HUES64 (cell line): ENCODE results near the gene FRMD5.
"Not testable (repeated sequence)": the region's sequence is repeated elsewhere in the genome, so short reads cannot be mapped to it uniquely, and the experiment has no call there.

Experiments
- H3K27ac ChIP-seq: 2 replicates; pipeline ENCODE4 v1.7.0; 2013; ENCODE audit warnings: low read depth, low read length, inconsistent platforms
- H3K27me3 ChIP-seq: 2 replicates; pipeline ENCODE4 v1.6.1; 2013; ENCODE audit warnings: mild to moderate bottlenecking, low read length; ENCODE audit not compliant: insufficient read depth
- H3K36me3 ChIP-seq: 2 replicates; pipeline ENCODE4 v1.6.1; 2013; ENCODE audit warnings: mild to moderate bottlenecking, low read length; ENCODE audit not compliant: insufficient read depth
- H3K4me1 ChIP-seq: 2 replicates; pipeline ENCODE4 v1.6.1; 2013; ENCODE audit warnings: mild to moderate bottlenecking, low read length, moderate library complexity; ENCODE audit not compliant: insufficient read depth
- H3K4me3 ChIP-seq: 2 replicates; pipeline ENCODE4 v1.5.1; 2013; ENCODE audit warnings: mild to moderate bottlenecking, low read length, moderate library complexity
- H3K9ac ChIP-seq: 2 replicates; pipeline ENCODE4 v1.6.1; 2013; ENCODE audit warnings: mild to moderate bottlenecking, low read depth, low read length
- H3K9me3 ChIP-seq: 2 replicates; pipeline ENCODE4 v1.6.1; 2013; ENCODE audit warnings: low read depth, low read length; ENCODE audit not compliant: insufficient read depth
- WGBS: fragments of 150-250, 120-280 bp; methylation state at CpG from one replicate; pipeline ENCODE4 v1.1.7; 2013; ENCODE audit warnings: missing lambda C conversion rate; 5-methylcytosine and 5-hydroxymethylcytosine counted together

FRMD5 gene

GRCh38 chr15:44000248-44000647 lies 194.8 kb downstream of the FRMD5 start:
- not testable (repeated sequence) for H3K9ac ChIP-seq, H3K4me1 ChIP-seq, H3K9me3 ChIP-seq, H3K36me3 ChIP-seq, H3K27me3 ChIP-seq, H3K27ac ChIP-seq, H3K4me3 ChIP-seq
- 92% methylated on average over 6 of the region's 6 CpGs for whole genome bisulfite sequencing

DNA sequence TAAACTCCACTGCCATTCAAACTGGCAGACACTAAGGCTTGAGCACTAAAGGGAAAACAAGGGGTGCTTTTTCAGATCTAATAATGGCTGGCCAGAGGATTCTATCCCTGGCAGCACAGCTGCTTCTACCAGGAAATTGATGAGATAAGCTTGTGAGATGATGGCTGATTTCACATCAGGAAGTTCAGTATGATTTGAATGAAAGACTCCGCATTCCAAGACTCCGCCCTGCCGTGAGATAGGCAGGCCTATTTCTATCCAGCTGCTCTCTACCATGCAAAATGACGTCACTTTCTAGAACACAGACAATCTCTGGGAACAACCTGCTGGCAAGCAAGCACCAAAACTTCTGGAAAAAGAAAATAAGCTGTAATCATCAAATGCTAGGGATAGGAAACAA lies 196.5 kb downstream of the FRMD5 start:
- Histone ChIP-seq H3K4me3 (no peak overlapping the region), H3K9me3 (no peaks in the 10 kb centered on the region), H3K36me3 (no peaks in the 10 kb centered on the region), H3K9ac (no peak overlapping the region), H3K27ac (no peak overlapping the region), H3K27me3 (no peaks in the 10 kb centered on the region), H3K4me1 (no peaks in the 10 kb centered on the region)
- 80% methylated on average over 4 of the region's 4 CpGs for WGBS

DNA sequence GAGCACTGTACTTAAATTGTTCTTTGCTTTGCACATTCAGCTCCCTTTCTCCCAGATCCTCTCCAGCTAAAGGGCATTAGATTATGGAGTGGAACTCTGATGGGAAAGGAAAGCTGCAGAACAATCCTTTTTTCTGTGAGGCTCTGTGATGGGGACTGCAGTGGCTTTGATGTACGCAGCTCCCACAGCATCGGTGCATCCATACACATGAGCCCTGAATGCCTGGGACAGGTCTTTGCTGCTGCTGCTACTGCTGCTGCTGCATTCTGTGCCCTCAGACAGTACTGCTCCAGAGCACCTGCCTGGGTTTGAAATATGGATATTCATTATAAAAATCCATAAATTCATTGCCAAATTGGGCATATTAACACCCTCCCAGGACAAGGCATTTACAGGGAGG lies 203.9 kb downstream of the FRMD5 start:
- 83% methylated on average over 2 of the region's 2 CpGs for WGBS

GRCh38 chr15:43989938-43990337 lies 205.1 kb downstream of the FRMD5 start:
- Histone ChIP-seq H3K9ac (no peak overlapping the region), H3K27me3 (no peaks in the 10 kb centered on the region), H3K4me3 (no peak overlapping the region), H3K36me3 (no peaks in the 10 kb centered on the region), H3K4me1 (no peaks in the 10 kb centered on the region), H3K9me3 (no peaks in the 10 kb centered on the region), H3K27ac (no peak overlapping the region)
- WGBS = 95% methylated on average over 15 of the region's 15 CpGs

More for the DNA sequence above, 203.9 kb downstream of the FRMD5 start:
- Histone ChIP-seq H3K27ac (no peak overlapping the region), H3K27me3 (no peaks in the 10 kb centered on the region), H3K36me3 (no peaks in the 10 kb centered on the region), H3K4me3 (no peak overlapping the region), H3K4me1 (no peaks in the 10 kb centered on the region), H3K9ac (no peak overlapping the region), H3K9me3 (no peaks in the 10 kb centered on the region)

- H3K27ac ChIP-seq = no peak overlapping the region
- H3K27me3 ChIP-seq = no peaks in the 10 kb centered on the region
- H3K9me3 ChIP-seq = no peaks in the 10 kb centered on the region
- peaks cover 6% of the 10 kb centered on the region; the same call in 1 of the 2 replicates for H3K4me1 ChIP-seq
- 97% methylated on average over 13 of the region's 13 CpGs for WGBS
- H3K36me3 ChIP-seq = no peaks in the 10 kb centered on the region
- H3K9ac ChIP-seq = no peak overlapping the region
- no peak overlapping the region for H3K4me3 ChIP-seq
These were observed 206.2 kb downstream of the FRMD5 start for GRCh38 chr15:43988900-43989299.

DNA sequence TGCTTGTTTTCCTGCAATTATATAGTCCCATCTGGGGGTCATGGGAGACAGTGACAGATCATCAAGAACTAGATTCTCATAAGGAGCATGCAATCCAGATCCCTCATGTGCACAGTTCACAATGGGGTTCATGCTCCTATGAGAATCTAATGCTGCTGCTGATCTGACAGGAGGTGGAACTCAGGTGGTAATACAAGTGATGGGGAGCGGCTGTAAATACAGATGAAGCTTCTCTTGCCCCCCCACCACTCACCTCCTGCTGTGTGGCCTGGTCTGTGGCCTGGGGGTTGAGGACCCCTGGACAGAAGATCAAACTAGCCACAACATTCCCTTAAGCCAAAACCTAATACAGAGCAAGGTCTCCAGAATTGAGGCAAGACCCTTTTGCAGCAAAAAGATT lies 207.1 kb downstream of the FRMD5 start:
- H3K4me3 ChIP-seq = no peak overlapping the region
- H3K4me1 ChIP-seq = peaks cover 14% of the 10 kb centered on the region
- no peak overlapping the region for H3K9ac ChIP-seq
- no peaks in the 10 kb centered on the region for H3K36me3 ChIP-seq
- no peaks in the 10 kb centered on the region for H3K27me3 ChIP-seq
- no peak overlapping the region for H3K27ac ChIP-seq
- H3K9me3 ChIP-seq = no peaks in the 10 kb centered on the region
- no CpG with 5 or more reads among the region's 1 CpG for WGBS

GRCh38 chr15:43985976-43986680 lies 208.9 kb downstream of the FRMD5 start:
- H3K4me1 ChIP-seq = peaks cover 14% of the 10 kb centered on the region
- no peak overlapping the region for H3K9ac ChIP-seq
- no peaks in the 10 kb centered on the region for H3K27me3 ChIP-seq
- H3K27ac ChIP-seq = no peak overlapping the region
- no peak overlapping the region for H3K4me3 ChIP-seq
- WGBS = 85% methylated on average over 7 of the region's 7 CpGs
- no peaks in the 10 kb centered on the region for H3K36me3 ChIP-seq
- no peaks in the 10 kb centered on the region for H3K9me3 ChIP-seq

DNA sequence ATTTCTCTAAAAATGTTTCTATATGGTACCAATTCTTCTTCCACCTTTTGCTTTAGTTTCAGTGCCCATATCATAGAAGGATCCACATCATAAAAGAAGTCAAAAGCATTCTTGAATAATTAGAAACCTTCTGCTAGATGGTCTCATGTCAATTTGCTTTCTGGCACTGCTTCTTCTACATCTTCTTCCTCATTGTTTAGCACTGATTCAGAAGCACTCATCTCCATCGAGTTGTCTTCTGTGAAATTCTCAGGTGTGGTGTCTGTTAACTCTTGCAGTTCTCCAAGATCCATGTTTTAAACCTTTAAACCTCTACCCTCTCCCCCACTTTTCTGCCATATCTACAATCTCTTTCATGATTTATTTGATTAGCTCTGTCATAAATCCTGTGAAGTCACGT lies 213.5 kb downstream of the FRMD5 start:
- Histone ChIP-seq H3K9me3 (no peaks in the 10 kb centered on the region), H3K4me3 (no peak overlapping the region), H3K27me3 (no peaks in the 10 kb centered on the region), H3K27ac (no peak overlapping the region), H3K9ac (no peak overlapping the region), H3K36me3 (no peaks in the 10 kb centered on the region), H3K4me1 (peaks cover 14% of the 10 kb centered on the region)
- 97% methylated on average over 2 of the region's 2 CpGs for WGBS

GRCh38 chr15:43977072-43977884 lies 217.8 kb downstream of the FRMD5 start:
- H3K27me3 ChIP-seq = no peaks in the 10 kb centered on the region
- no peak overlapping the region for H3K9ac ChIP-seq
- H3K4me1 ChIP-seq = peaks cover 20% of the 10 kb centered on the region
- H3K27ac ChIP-seq = no peak overlapping the region
- H3K36me3 ChIP-seq = no peaks in the 10 kb centered on the region
- 89% methylated on average over 4 of the region's 5 CpGs for WGBS
- no peak overlapping the region for H3K4me3 ChIP-seq
- no peaks in the 10 kb centered on the region for H3K9me3 ChIP-seq

DNA sequence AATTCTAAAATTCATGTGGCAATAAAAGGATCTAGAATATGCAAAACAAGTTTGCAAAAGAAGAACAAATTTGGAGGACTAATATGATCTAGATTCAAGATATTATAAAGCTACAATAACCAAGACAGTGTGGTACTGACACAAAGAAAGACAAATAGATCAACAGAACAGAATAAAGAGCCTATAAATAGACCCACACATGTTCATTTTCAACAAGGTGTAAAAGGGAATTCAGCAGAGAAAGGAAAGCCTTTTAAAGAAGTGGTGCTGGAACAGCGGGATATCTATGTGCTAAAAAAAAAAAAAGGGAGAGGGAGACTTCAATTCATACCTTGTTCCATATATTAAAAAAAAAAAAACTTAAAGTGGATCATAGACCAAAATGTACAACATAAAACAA lies 219.3 kb downstream of the FRMD5 start:
- H3K9ac ChIP-seq = no peak overlapping the region
- H3K27ac ChIP-seq = no peak overlapping the region
- WGBS = no CpG with 5 or more reads among the region's 1 CpG
- H3K36me3 ChIP-seq = no peaks in the 10 kb centered on the region
- no peaks in the 10 kb centered on the region for H3K9me3 ChIP-seq
- no peaks in the 10 kb centered on the region for H3K27me3 ChIP-seq
- H3K4me1 ChIP-seq = peaks cover 20% of the 10 kb centered on the region
- no peak overlapping the region for H3K4me3 ChIP-seq

DNA sequence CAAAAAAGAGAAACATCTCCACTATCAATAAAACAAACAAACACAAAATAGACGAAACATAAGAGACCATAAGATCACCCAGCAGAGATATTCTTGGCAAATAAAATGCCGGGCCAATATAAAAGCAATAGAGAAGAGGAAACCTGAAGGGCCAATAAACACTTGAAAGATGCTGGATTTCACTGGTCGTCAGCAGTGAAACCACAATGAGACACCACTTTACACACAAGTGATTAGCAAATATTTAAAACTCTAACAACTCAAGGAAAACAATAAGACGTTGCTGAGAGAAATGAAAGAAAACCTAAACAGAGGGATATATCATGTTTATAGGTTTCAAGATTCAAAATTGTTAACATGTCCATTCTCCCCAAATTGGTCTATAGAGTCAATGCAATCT lies 219.7 kb downstream of the FRMD5 start:
- Histone ChIP-seq H3K9me3 (no peaks in the 10 kb centered on the region), H3K27me3 (no peaks in the 10 kb centered on the region), H3K36me3 (no peaks in the 10 kb centered on the region), H3K9ac (no peak overlapping the region), H3K4me3 (no peak overlapping the region), H3K4me1 (peaks cover 20% of the 10 kb centered on the region), H3K27ac (no peak overlapping the region)
- 83% methylated on average over 3 of the region's 4 CpGs for WGBS
